ENCODE results near the gene KLHDC10. TPM values are rescaled to one million over a fixed set of nuclear protein-coding genes. Genes with fewer than 3 reads are reported as not detected.
"Not testable (repeated sequence)": the region's sequence is repeated elsewhere in the genome, so short reads cannot be mapped to it uniquely, and the experiment has no call there.

The KLHDC10 gene
- total RNA-seq, 1 donor from 2014 or later = 26.6 TPM

DNA sequence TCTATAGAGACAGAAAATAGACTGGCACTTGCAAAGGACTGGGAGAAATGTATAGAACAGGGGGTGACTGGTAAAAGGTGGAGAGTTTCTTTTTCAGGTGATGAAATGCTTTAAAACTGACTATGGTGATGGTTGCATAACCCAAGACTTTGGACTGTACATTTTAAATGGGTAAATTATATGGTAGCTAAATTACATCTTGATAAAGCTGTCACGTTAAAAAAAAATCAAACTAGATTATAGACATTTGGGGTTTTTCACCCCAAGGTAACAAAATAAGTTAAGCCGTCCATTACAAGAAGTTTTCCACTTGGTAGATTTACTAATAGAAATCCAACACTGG, 110.9 kb downstream of the KLHDC10 start:
- DNase-seq (ENCODE audit: low spot score) = no peak
- H3K4me3 Mint-ChIP-seq = no peak overlapping the region
- H3K36me3 ChIP-seq = peaks cover 30% of the 10 kb centered on the region
- no peak overlapping the region for H3K4me2 ChIP-seq
- peaks cover 3% of the 10 kb centered on the region for H3F3A ChIP-seq (ENCODE audit: low read depth)
- H4K20me1 ChIP-seq (ENCODE audit: low read depth) = no peaks in the 10 kb centered on the region
- no peak overlapping the region for H3K9ac ChIP-seq
- TF ChIP-seq EZH2 (IDR thresholded peaks at IDR 0.05) = no peak
- TF ChIP-seq, protein P1, sequence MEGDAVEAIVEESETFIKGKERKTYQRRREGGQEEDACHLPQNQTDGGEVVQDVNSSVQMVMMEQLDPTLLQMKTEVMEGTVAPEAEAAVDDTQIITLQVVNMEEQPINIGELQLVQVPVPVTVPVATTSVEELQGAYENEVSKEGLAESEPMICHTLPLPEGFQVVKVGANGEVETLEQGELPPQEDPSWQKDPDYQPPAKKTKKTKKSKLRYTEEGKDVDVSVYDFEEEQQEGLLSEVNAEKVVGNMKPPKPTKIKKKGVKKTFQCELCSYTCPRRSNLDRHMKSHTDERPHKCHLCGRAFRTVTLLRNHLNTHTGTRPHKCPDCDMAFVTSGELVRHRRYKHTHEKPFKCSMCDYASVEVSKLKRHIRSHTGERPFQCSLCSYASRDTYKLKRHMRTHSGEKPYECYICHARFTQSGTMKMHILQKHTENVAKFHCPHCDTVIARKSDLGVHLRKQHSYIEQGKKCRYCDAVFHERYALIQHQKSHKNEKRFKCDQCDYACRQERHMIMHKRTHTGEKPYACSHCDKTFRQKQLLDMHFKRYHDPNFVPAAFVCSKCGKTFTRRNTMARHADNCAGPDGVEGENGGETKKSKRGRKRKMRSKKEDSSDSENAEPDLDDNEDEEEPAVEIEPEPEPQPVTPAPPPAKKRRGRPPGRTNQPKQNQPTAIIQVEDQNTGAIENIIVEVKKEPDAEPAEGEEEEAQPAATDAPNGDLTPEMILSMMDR (IDR thresholded peaks at IDR 0.05) = no peak
- no peak for TF ChIP-seq EZH2phosphoT487 (IDR thresholded peaks at IDR 0.05)
- H3K9me3 ChIP-seq (ENCODE audit: low read depth) = no peaks in the 10 kb centered on the region
- no peaks in the 10 kb centered on the region for H3K27me3 Mint-ChIP-seq (ENCODE audit: insufficient read depth, low read depth)
- H3K4me3 ChIP-seq = no peak overlapping the region
- no peak overlapping the region for H3K27ac ChIP-seq
- H3K79me2 ChIP-seq (ENCODE audit: low read depth) = no peaks in the 10 kb centered on the region
- H3K4me1 Mint-ChIP-seq = no peaks in the 10 kb centered on the region
- no peaks in the 10 kb centered on the region for H3K9me3 Mint-ChIP-seq
- H3K27ac Mint-ChIP-seq = no peak overlapping the region
- no peak overlapping the region for H2AFZ ChIP-seq (replicated peaks)
- peaks cover 28% of the 10 kb centered on the region for H3K36me3 Mint-ChIP-seq
- H3K4me1 ChIP-seq = no peaks in the 10 kb centered on the region
- no peaks in the 10 kb centered on the region for H3K27me3 ChIP-seq

DNA sequence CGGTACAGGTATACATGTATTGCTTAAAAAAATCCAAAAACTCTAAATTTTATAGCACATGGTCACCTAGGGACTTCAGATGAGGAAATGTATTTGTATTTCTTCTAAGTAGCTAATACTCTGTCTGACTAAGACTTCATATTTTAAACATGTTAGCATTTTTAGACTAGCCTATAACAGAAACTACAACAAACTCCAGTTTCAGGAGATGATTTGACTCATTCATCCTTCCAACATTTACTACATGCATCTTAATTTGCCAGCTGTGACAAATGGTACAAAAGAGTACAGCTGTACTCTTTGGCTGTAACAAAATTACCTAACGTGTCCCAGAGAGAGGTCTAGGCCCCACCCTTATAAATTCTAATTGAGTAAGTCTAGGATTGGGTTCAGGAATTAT, 112.7 kb downstream of the KLHDC10 start:
- Histone ChIP-seq H3K9ac (no peak overlapping the region), H3K27me3 (no peaks in the 10 kb centered on the region), H3K79me2 (ENCODE audit: low read depth) (no peaks in the 10 kb centered on the region), H3K36me3 (peaks cover 25% of the 10 kb centered on the region), H3K4me1 (no peaks in the 10 kb centered on the region), H3K27ac (no peak overlapping the region), H4K20me1 (ENCODE audit: low read depth) (no peaks in the 10 kb centered on the region), H3F3A (ENCODE audit: low read depth) (peaks cover 3% of the 10 kb centered on the region), H3K9me3 (ENCODE audit: low read depth) (no peaks in the 10 kb centered on the region), H3K4me3 (no peak overlapping the region), H2AFZ (replicated peaks) (no peak overlapping the region), H3K4me2 (no peak overlapping the region)
- Mint-ChIP-seq H3K27ac (no peak overlapping the region), H3K27me3 (ENCODE audit: insufficient read depth, low read depth) (no peaks in the 10 kb centered on the region), H3K4me1 (no peaks in the 10 kb centered on the region), H3K36me3 (peaks cover 27% of the 10 kb centered on the region), H3K9me3 (no peaks in the 10 kb centered on the region), H3K4me3 (no peak overlapping the region)
- TF ChIP-seq, protein P1 (IDR thresholded peaks at IDR 0.05) = no peak
- no peak for TF ChIP-seq EZH2 (IDR thresholded peaks at IDR 0.05)
- TF ChIP-seq EZH2phosphoT487 (IDR thresholded peaks at IDR 0.05) = no peak
- DNase-seq (ENCODE audit: low spot score) = no peak

DNA sequence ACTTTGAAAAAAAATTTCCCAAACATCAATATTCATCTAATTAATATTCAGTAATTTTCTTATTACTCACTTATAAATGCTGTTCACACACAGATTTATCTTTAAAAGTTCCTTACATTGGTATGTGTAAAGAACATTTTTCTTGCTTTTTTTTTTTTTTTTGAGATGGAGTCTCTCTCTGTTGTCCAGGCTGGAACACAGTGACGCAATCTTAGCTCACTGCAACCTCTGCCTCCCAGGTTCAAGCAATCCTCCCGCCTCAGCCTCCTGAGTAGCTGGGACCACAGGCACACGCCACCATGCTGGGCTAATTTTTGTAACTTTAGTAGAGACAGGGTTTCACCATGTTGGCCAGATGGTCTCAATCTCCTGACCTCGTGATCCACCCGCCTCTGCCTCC, 114.0 kb downstream of the KLHDC10 start:
- not testable (repeated sequence) for H3K9ac ChIP-seq; H3K9me3 Mint-ChIP-seq; H4K20me1 ChIP-seq (ENCODE audit: low read depth); H3F3A ChIP-seq (ENCODE audit: low read depth); H3K79me2 ChIP-seq (ENCODE audit: low read depth); DNase-seq (ENCODE audit: low spot score); H3K27ac ChIP-seq; H3K4me1 Mint-ChIP-seq; H3K4me3 ChIP-seq; H2AFZ ChIP-seq (replicated peaks); H3K9me3 ChIP-seq (ENCODE audit: low read depth); H3K4me1 ChIP-seq; H3K27me3 ChIP-seq; H3K4me2 ChIP-seq; H3K27me3 Mint-ChIP-seq (ENCODE audit: insufficient read depth, low read depth); H3K4me3 Mint-ChIP-seq; H3K27ac Mint-ChIP-seq
- peaks cover 27% of the 10 kb centered on the region for H3K36me3 ChIP-seq
- peaks cover 27% of the 10 kb centered on the region for H3K36me3 Mint-ChIP-seq

Small RNA genes within 50 kb of the gene (small RNA-seq; reads per million reads assigned to genes)
- gene RNA5SP245 = not detected

Other genes with a start within 250 kb of the KLHDC10 start
- gene UBE2H, start 117.6 kb upstream of the KLHDC10 start, total RNA-seq (ENCODE audit: low replicate concordance) = 84.1 and 114 TPM in 2 replicates
- gene ZC3HC1, start 19.2 kb upstream of the KLHDC10 start, total RNA-seq (ENCODE audit: low replicate concordance) = 26.9 and 32.3 TPM in 2 replicates
- gene TMEM209, start 134.9 kb downstream of the KLHDC10 start, total RNA-seq (ENCODE audit: low replicate concordance) = 33.1 and 38.9 TPM in 2 replicates
- gene SSMEM1, start 137.3 kb downstream of the KLHDC10 start, total RNA-seq (ENCODE audit: low replicate concordance) = not detected in 2 replicates
- gene CPA2, start 196.3 kb downstream of the KLHDC10 start, total RNA-seq (ENCODE audit: low replicate concordance) = 0.65 and 0.82 TPM in 2 replicates
- gene CPA4, start 222.6 kb downstream of the KLHDC10 start, total RNA-seq (ENCODE audit: low replicate concordance) = not detected in 2 replicates